Thoracic aorta (tissue), 2 donors: ENCODE results near the gene TTLL11. TPM values are rescaled to one million over a fixed set of nuclear protein-coding genes. Genes with fewer than 3 reads are reported as not detected.
"Not testable (repeated sequence)": the region's sequence is repeated elsewhere in the genome, so short reads cannot be mapped to it uniquely, and the experiment has no call there.

Experiments
- ATAC-seq: fragments of 150-250 bp; one replicate; pipeline ENCODE4 v1.8.0; 2017; ENCODE audit warnings: low read depth; ENCODE audit not compliant: insufficient number of reproducible peaks, low FRiP score
- DNase-seq: peaks from one replicate; pipeline ENCODE4 v3.0.0-alpha.2; 2020; ENCODE audit warnings: low spot score
- H3K27ac ChIP-seq, 2 donors: fragments of 200-600 bp; sonication (generic); 1 replicate in 1 of 2; 2 replicates in 1 of 2; pipeline ENCODE4 v1.5.1; 2016; ENCODE audit warnings: mild to moderate bottlenecking in 2 of 2, moderate library complexity in 2 of 2
- H3K27me3 ChIP-seq: fragments of 200-600 bp; sonication (generic); replicated peaks from 2 replicates; pipeline ENCODE4 v1.6.0; 2016; ENCODE audit warnings: mild to moderate bottlenecking; ENCODE audit not compliant: insufficient read depth
- H3K36me3 ChIP-seq: fragments of 200-600 bp; sonication (generic); one replicate; pipeline ENCODE4 v1.5.1; 2016
- H3K4me1 ChIP-seq, 2 donors: fragments of 200-600 bp; sonication (generic); 1 replicate in 1 of 2; 2 replicates in 1 of 2; pipeline versions ENCODE4 v1.5.1 to v1.6.0; 2016; ENCODE audit warnings: low read depth in 2 of 2, mild to moderate bottlenecking in 1 of 2; ENCODE audit not compliant: control insufficient read depth in 1 of 2
- H3K4me3 ChIP-seq: fragments of 200-600 bp; sonication (generic); 2 replicates; pipeline ENCODE4 v1.5.1; 2016; ENCODE audit warnings: mild to moderate bottlenecking
- H3K9me3 ChIP-seq: fragments of 200-600 bp; sonication (generic); 2 replicates; pipeline ENCODE4 v1.5.1; 2016
- CTCF ChIP-seq: fragments of 200-600 bp; sonication (generic); IDR thresholded peaks from one replicate; pipeline ENCODE4 v1.5.1; 2019; ENCODE audit warnings: antibody characterized with exemption
- total RNA-seq, 2 donors: library from RNA; depleted of rRNA; stranded (reverse); fragments of >200 nt; gene quantifications; one replicate each; pipeline versions ENCODE4 v1.1.0 to v1.2.3, GENCODE V29; 2016

The TTLL11 gene
- total RNA-seq, 2 donors from 2014 or later, result 25.7 to 31.2 TPM

- ATAC-seq (no peak), DNase-seq (no peak)
- Histone ChIP-seq H3K27ac (no peak overlapping the region), H3K27me3 (no peaks in the 10 kb centered on the region), H3K9me3 (no peaks in the 10 kb centered on the region), H3K4me1 (peaks cover 0 to 11% of the 10 kb centered on the region in 2 donors), H3K4me3 (no peak overlapping the region), H3K36me3 (no peaks in the 10 kb centered on the region)
- no peak for TF ChIP-seq CTCF
Measured at GRCh38 chr9:122008559-122008958, 84.5 kb downstream of the TTLL11 start.

GRCh38 chr9:122007837-122008236 lies 85.3 kb downstream of the TTLL11 start:
- ATAC-seq (no peak), DNase-seq (no peak)
- TF ChIP-seq CTCF, result no peak
- no peaks in the 10 kb centered on the region for H3K36me3 ChIP-seq
- H3K4me1 ChIP-seq, result peaks cover 0 to 11% of the 10 kb centered on the region in 2 donors
- H3K4me3 ChIP-seq, result no peak overlapping the region
- no peaks in the 10 kb centered on the region for H3K9me3 ChIP-seq
- no peak overlapping the region for H3K27ac ChIP-seq
- no peaks in the 10 kb centered on the region for H3K27me3 ChIP-seq

GRCh38 chr9:122005597-122005996 lies 87.5 kb downstream of the TTLL11 start:
- no peak for ATAC-seq
- H3K27me3 ChIP-seq, result no peaks in the 10 kb centered on the region
- no peak for DNase-seq
- H3K4me3 ChIP-seq, result no peak overlapping the region
- TF ChIP-seq CTCF, result no peak
- H3K27ac ChIP-seq, result no peak overlapping the region
- no peaks in the 10 kb centered on the region for H3K9me3 ChIP-seq
- H3K4me1 ChIP-seq, result peaks cover 0 to 23% of the 10 kb centered on the region in 2 donors
- H3K36me3 ChIP-seq, result no peaks in the 10 kb centered on the region

- ATAC-seq (no peak), DNase-seq (no peak)
- no peaks in the 10 kb centered on the region for H3K9me3 ChIP-seq
- no peak for TF ChIP-seq CTCF
- no peaks in the 10 kb centered on the region for H3K27me3 ChIP-seq
- H3K27ac ChIP-seq, result no peak overlapping the region
- H3K4me3 ChIP-seq, result no peak overlapping the region
- H3K4me1 ChIP-seq, result peaks cover 0 to 23% of the 10 kb centered on the region in 2 donors
- no peaks in the 10 kb centered on the region for H3K36me3 ChIP-seq
Measured at GRCh38 chr9:122004589-122004988, 88.5 kb downstream of the TTLL11 start.

- H3K4me1 ChIP-seq, result peaks cover 0 to 20% of the 10 kb centered on the region in 2 donors
- TF ChIP-seq CTCF, result no peak
- H3K36me3 ChIP-seq, result no peaks in the 10 kb centered on the region
- H3K9me3 ChIP-seq, result no peaks in the 10 kb centered on the region
- ATAC-seq (no peak), DNase-seq (no peak)
- H3K27me3 ChIP-seq, result no peaks in the 10 kb centered on the region
- no peak overlapping the region for H3K4me3 ChIP-seq
- no peak overlapping the region for H3K27ac ChIP-seq
Measured at GRCh38 chr9:122001491-122002201, 91.5 kb downstream of the TTLL11 start.

- ATAC-seq, DNase-seq, H3K27ac ChIP-seq, H3K36me3 ChIP-seq, H3K4me3 ChIP-seq, H3K9me3 ChIP-seq, H3K27me3 ChIP-seq: not testable (repeated sequence)
- H3K4me1 ChIP-seq, result peaks cover 0 to 20% of the 10 kb centered on the region in 2 donors
Measured at GRCh38 chr9:122000526-122000925, 92.6 kb downstream of the TTLL11 start.
